DOHH2 (cell line): ENCODE data around the gene TAMM41.
"Not testable (repeated sequence)": the region's sequence is repeated elsewhere in the genome, so short reads cannot be mapped to it uniquely, and the experiment has no call there.

Experiments used
- CTCF ChIP-seq: fragments of 200-600 bp; sonication (generic); IDR thresholded peaks from one replicate; pipeline ENCODE4 v1.5.1; 2014; ENCODE audit warnings: antibody characterized with exemption, mild to moderate bottlenecking, low read depth, low read length; ENCODE audit not compliant: poor library complexity, severe bottlenecking
- EZH2phosphoT487 ChIP-seq: fragments of 200-600 bp; sonication (generic); IDR thresholded peaks from 2 replicates; pipeline ENCODE4 v1.6.1; 2017; ENCODE audit warnings: borderline replicate concordance, mild to moderate bottlenecking, antibody characterized with exemption, low read length, moderate library complexity, mixed read lengths

- TF ChIP-seq CTCF, EZH2phosphoT487: not testable (repeated sequence)
These were observed 15.5 kb upstream of the TAMM41 start for GRCh38 chr3:11862145-11862544.
